ENCODE data around the gene CPTP. TPM values are rescaled to one million over a fixed set of nuclear protein-coding genes. Genes with fewer than 3 reads are reported as not detected.
A peak's percentile ranks its signal among the peaks of the same experiment; 100 is the strongest.

CPTP gene
- total RNA-seq, 3 donors from 2014 or later (not counting 1 experiment from before 2014, with no cell fraction given): 8.0 to 14.6 (median 12.3) TPM

GRCh38 chr1:1306661-1307260, 17.8 kb upstream of the CPTP start:
- Histone ChIP-seq H3K9me3 (ENCODE audit: control insufficient read depth, insufficient read depth, low read length) (no peaks in the 10 kb centered on the region), H3K27ac (ENCODE audit: low read length) (no peak overlapping the region), H3K4me1 (ENCODE audit: control insufficient read depth, insufficient read depth, low read length) (peaks cover 47% of the 10 kb centered on the region), H3K36me3 (ENCODE audit: control insufficient read depth, insufficient read depth, low read length) (peaks cover 8% of the 10 kb centered on the region), H3K4me3 (ENCODE audit: low read length) (peak overlapping the region; percentile 50), H3K27me3 (ENCODE audit: control insufficient read depth, insufficient read depth, low read length) (no peaks in the 10 kb centered on the region)
- H3K27me3 Mint-ChIP-seq (ENCODE audit: low read depth in 2 of 2): no peaks in the 10 kb centered on the region
- peak in 1 of 2 donors; percentile 40 for DNase-seq
- no peaks in the 10 kb centered on the region for H3K36me3 Mint-ChIP-seq
- H3K4me1 Mint-ChIP-seq: peaks cover 6 to 26% of the 10 kb centered on the region in 2 donors
- intact Hi-C loops (cut with micrococcal nuclease): loop anchor here (5.0 kb wide), 1 partner anchor 34 kb away; the partner anchor contains the start of gene UBE2J2
- WGBS (ENCODE audit: insufficient coverage): 68% methylated on average over 27 of the region's 27 CpGs
- H3K9me3 Mint-ChIP-seq: no peaks in the 10 kb centered on the region
- peak overlapping the region; percentile 66 to 79 for H3K27ac Mint-ChIP-seq
- ATAC-seq: no peak
- H3K4me3 Mint-ChIP-seq: peak overlapping the region; percentile 86
- TF ChIP-seq CTCF (IDR thresholded peaks at IDR 0.05): no peak

GRCh38 chr1:1307261-1307922, 17.2 kb upstream of the CPTP start:
- Mint-ChIP-seq H3K36me3 (no peaks in the 10 kb centered on the region), H3K27me3 (ENCODE audit: low read depth in 2 of 2) (no peaks in the 10 kb centered on the region), H3K4me3 (peak overlapping the region; percentile 86), H3K9me3 (no peaks in the 10 kb centered on the region), H3K4me1 (peaks cover 6 to 26% of the 10 kb centered on the region in 2 donors), H3K27ac (peak overlapping the region; percentile 79 to 82)
- Histone ChIP-seq H3K27me3 (ENCODE audit: control insufficient read depth, insufficient read depth, low read length) (no peaks in the 10 kb centered on the region), H3K27ac (ENCODE audit: low read length) (peak overlapping the region; percentile 15), H3K36me3 (ENCODE audit: control insufficient read depth, insufficient read depth, low read length) (peaks cover 8% of the 10 kb centered on the region), H3K4me1 (ENCODE audit: control insufficient read depth, insufficient read depth, low read length) (peaks cover 47% of the 10 kb centered on the region), H3K9me3 (ENCODE audit: control insufficient read depth, insufficient read depth, low read length) (no peaks in the 10 kb centered on the region), H3K4me3 (ENCODE audit: low read length) (peak overlapping the region; percentile 50)
- no peak for TF ChIP-seq CTCF (IDR thresholded peaks at IDR 0.05)
- WGBS (ENCODE audit: insufficient coverage): 1% methylated on average over 83 of the region's 83 CpGs
- intact Hi-C loops (cut with micrococcal nuclease): loop anchor here (5.0 kb wide), 1 partner anchor 35 kb away; the partner anchor contains the start of gene UBE2J2
- ATAC-seq (peak in 1 of 3 donors; percentile 1), DNase-seq (peak; percentile 34 to 37)

- H3K27me3 Mint-ChIP-seq (ENCODE audit: low read depth in 2 of 2): no peaks in the 10 kb centered on the region
- peak within 1 kb of the TSS; percentile 64 for H3K4me3 ChIP-seq (ENCODE audit: low read length)
Measured at GRCh38 chr1:1307923-1308755, 16.5 kb upstream of the CPTP start, which contains the start of the genes ACAP3 and PUSL1. Gene ACAP3 (minus strand): TSS chr1:1307930. CDS start chr1:1307815, 115 bp downstream. Gene PUSL1 (plus strand): TSS chr1:1308597. CDS start chr1:1308644, 47 bp downstream.

More at GRCh38 chr1:1307923-1308755, 16.5 kb upstream of the CPTP start, which contains the start of the genes ACAP3 and PUSL1:
- H3K36me3 Mint-ChIP-seq: no peaks in the 10 kb centered on the region
- DNase-seq (peak; percentile 89 to 96), ATAC-seq (peak; percentile 78 to 91 (median 79))
- H3K27ac Mint-ChIP-seq: peak within 1 kb of the TSS; percentile 79 to 82
- Histone ChIP-seq H3K9me3 (ENCODE audit: control insufficient read depth, insufficient read depth, low read length) (no peaks in the 10 kb centered on the region), H3K27me3 (ENCODE audit: control insufficient read depth, insufficient read depth, low read length) (no peaks in the 10 kb centered on the region), H3K27ac (ENCODE audit: low read length) (peak within 1 kb of the TSS; percentile 85), H3K4me1 (ENCODE audit: control insufficient read depth, insufficient read depth, low read length) (peaks cover 47% of the 10 kb centered on the region), H3K36me3 (ENCODE audit: control insufficient read depth, insufficient read depth, low read length) (peaks cover 15% of the 10 kb centered on the region)
- no peak for TF ChIP-seq CTCF (IDR thresholded peaks at IDR 0.05)
- peak within 1 kb of the TSS; percentile 86 for H3K4me3 Mint-ChIP-seq
- intact Hi-C loops (cut with micrococcal nuclease): loop anchor here (5.0 kb wide), 1 partner anchor 36 kb away; the partner anchor contains the start of gene UBE2J2
- WGBS (ENCODE audit: insufficient coverage): under 1% methylated on average over 115 of the region's 131 CpGs
- peaks cover 6 to 26% of the 10 kb centered on the region in 2 donors for H3K4me1 Mint-ChIP-seq
- H3K9me3 Mint-ChIP-seq: no peaks in the 10 kb centered on the region
